ENCODE results near the gene BAG3.

Gene BAG3

GRCh38 chr10:119687192-119688032, 36.2 kb downstream of the BAG3 start:
- Histone ChIP-seq H3K27me3 (replicated peaks; ENCODE audit: control insufficient read depth, insufficient read depth, low read length) (no peaks in the 10 kb centered on the region), H3K36me3 (ENCODE audit: control insufficient read depth, insufficient read depth, low read length) (no peaks in the 10 kb centered on the region), H3K4me3 (replicated peaks; ENCODE audit: low read depth, low read length) (no peak overlapping the region)
- no peak for DNase-seq (ENCODE audit: extremely low read depth, insufficient read length)
- TF ChIP-seq CTCF (IDR thresholded peaks at IDR 0.05; ENCODE audit: insufficient read depth, low read length, poor library complexity, severe bottlenecking): no peak

GRCh38 chr10:119688033-119688508, 36.9 kb downstream of the BAG3 start:
- H3K4me3 ChIP-seq (replicated peaks; ENCODE audit: low read depth, low read length): no peak overlapping the region
- no peak for DNase-seq (ENCODE audit: extremely low read depth, insufficient read length)
- no peaks in the 10 kb centered on the region for H3K36me3 ChIP-seq (ENCODE audit: control insufficient read depth, insufficient read depth, low read length)
- TF ChIP-seq CTCF (IDR thresholded peaks at IDR 0.05; ENCODE audit: insufficient read depth, low read length, poor library complexity, severe bottlenecking): peak; percentile 43
- H3K27me3 ChIP-seq (replicated peaks; ENCODE audit: control insufficient read depth, insufficient read depth, low read length): no peaks in the 10 kb centered on the region

- Histone ChIP-seq H3K36me3 (ENCODE audit: control insufficient read depth, insufficient read depth, low read length) (no peaks in the 10 kb centered on the region), H3K27me3 (replicated peaks; ENCODE audit: control insufficient read depth, insufficient read depth, low read length) (no peaks in the 10 kb centered on the region), H3K4me3 (replicated peaks; ENCODE audit: low read depth, low read length) (no peak overlapping the region)
- no peak for DNase-seq (ENCODE audit: extremely low read depth, insufficient read length)
- TF ChIP-seq CTCF (IDR thresholded peaks at IDR 0.05; ENCODE audit: insufficient read depth, low read length, poor library complexity, severe bottlenecking): no peak
Measured at GRCh38 chr10:119689016-119689580, 37.9 kb downstream of the BAG3 start.

- no peak overlapping the region for H3K4me3 ChIP-seq (replicated peaks; ENCODE audit: low read depth, low read length)
- H3K27me3 ChIP-seq (replicated peaks; ENCODE audit: control insufficient read depth, insufficient read depth, low read length): no peaks in the 10 kb centered on the region
- no peaks in the 10 kb centered on the region for H3K36me3 ChIP-seq (ENCODE audit: control insufficient read depth, insufficient read depth, low read length)
- TF ChIP-seq CTCF (IDR thresholded peaks at IDR 0.05; ENCODE audit: insufficient read depth, low read length, poor library complexity, severe bottlenecking): no peak
- DNase-seq (ENCODE audit: extremely low read depth, insufficient read length): no peak
Measured at GRCh38 chr10:119691726-119692125, 40.5 kb downstream of the BAG3 start.

GRCh38 chr10:119693262-119693957, 42.2 kb downstream of the BAG3 start:
- Histone ChIP-seq H3K4me3 (replicated peaks; ENCODE audit: low read depth, low read length) (no peak overlapping the region), H3K27me3 (replicated peaks; ENCODE audit: control insufficient read depth, insufficient read depth, low read length) (no peaks in the 10 kb centered on the region), H3K36me3 (ENCODE audit: control insufficient read depth, insufficient read depth, low read length) (no peaks in the 10 kb centered on the region)
- no peak for TF ChIP-seq CTCF (IDR thresholded peaks at IDR 0.05; ENCODE audit: insufficient read depth, low read length, poor library complexity, severe bottlenecking)
- peak; percentile 59 for DNase-seq (ENCODE audit: extremely low read depth, insufficient read length)

All from GM06990 (cell line).